Testis (tissue), 2 donors: Measurements from ENCODE around the gene GAS5.

Source experiments
- POLR2A ChIP-seq: fragments of 450-650 bp; IDR thresholded peaks from one replicate; pipeline ENCODE4 v1.6.1; 2017; ENCODE audit warnings: antibody characterized with exemption, mild to moderate bottlenecking, moderate library complexity
- TF ChIP-seq, protein P1 (sequence below), 3 experiments: fragments of 450-650 bp in 2 of 3; fragments of 200-600 bp in 1 of 3; sonication (generic) in 1 of 3; IDR thresholded peaks; one replicate each; pipeline ENCODE4 v1.5.1; 2016 to 2019; ENCODE audit warnings: antibody characterized with exemption in 3 of 3, mild to moderate bottlenecking in 2 of 3, moderate library complexity in 1 of 3

DNA sequence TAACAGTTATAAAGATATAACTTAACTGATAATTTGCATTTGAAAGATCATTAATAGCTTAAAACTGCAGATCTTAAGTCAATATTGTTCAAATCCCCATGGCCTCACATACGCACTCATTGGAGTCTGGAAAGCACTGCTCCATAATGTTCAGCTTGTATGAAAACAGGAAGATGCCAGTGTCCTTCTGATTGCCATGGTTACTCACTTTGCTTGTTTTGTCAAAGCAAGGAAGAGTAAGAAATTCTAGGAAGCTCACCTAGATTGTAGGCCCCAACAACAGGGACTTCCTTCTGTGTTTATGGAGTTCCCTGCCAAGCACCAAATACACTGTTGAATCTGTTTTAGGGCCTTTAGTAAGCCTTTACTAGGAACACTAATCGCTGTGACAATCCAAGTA is 10.9 kb downstream of the GAS5 start:
- TF ChIP-seq, protein P1, sequence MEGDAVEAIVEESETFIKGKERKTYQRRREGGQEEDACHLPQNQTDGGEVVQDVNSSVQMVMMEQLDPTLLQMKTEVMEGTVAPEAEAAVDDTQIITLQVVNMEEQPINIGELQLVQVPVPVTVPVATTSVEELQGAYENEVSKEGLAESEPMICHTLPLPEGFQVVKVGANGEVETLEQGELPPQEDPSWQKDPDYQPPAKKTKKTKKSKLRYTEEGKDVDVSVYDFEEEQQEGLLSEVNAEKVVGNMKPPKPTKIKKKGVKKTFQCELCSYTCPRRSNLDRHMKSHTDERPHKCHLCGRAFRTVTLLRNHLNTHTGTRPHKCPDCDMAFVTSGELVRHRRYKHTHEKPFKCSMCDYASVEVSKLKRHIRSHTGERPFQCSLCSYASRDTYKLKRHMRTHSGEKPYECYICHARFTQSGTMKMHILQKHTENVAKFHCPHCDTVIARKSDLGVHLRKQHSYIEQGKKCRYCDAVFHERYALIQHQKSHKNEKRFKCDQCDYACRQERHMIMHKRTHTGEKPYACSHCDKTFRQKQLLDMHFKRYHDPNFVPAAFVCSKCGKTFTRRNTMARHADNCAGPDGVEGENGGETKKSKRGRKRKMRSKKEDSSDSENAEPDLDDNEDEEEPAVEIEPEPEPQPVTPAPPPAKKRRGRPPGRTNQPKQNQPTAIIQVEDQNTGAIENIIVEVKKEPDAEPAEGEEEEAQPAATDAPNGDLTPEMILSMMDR (IDR thresholded peaks at IDR 0.05) = no peak
- no peak for TF ChIP-seq POLR2A
